ENCODE measurements around the gene STAT5B. TPM values are rescaled to one million over a fixed set of nuclear protein-coding genes. Genes with fewer than 3 reads are reported as not detected.

Gene STAT5B
- total and polyA plus RNA-seq, 2 of the 8 experiments (the other 6 are each of a cell fraction or from before 2014, with no cell fraction given): 35.3 to 52.6 TPM

GRCh38 chr17:42249681-42250446, 26.3 kb downstream of the STAT5B start:
- DNase-seq (ENCODE audit: low read depth in 1 of 2, low spot score in 2 of 2): no peak
- Histone ChIP-seq H2BK20ac (ENCODE audit: low read length) (no peak overlapping the region), H2BK15ac (ENCODE audit: low read length) (no peak overlapping the region), H4K8ac (ENCODE audit: extremely low read depth, insufficient read depth, low read length) (no peak overlapping the region), H3K27me3 (replicated peaks in 1 of 4; ENCODE audit: control insufficient read depth in 3 of 4, extremely low read depth in 1 of 4, insufficient read depth in 3 of 4, low read length in 3 of 4) (no peaks in the 10 kb centered on the region), H3K4me2 (ENCODE audit: insufficient read depth in 1 of 2, low read depth in 2 of 2, low read length in 2 of 2) (no peak overlapping the region), H3K27ac (ENCODE audit: low read depth, low read length) (no peak overlapping the region), H3K18ac (ENCODE audit: extremely low read depth, low read length) (no peak overlapping the region), H3K9me3 (ENCODE audit: insufficient read depth in 2 of 2, low read depth in 1 of 2, low read length in 1 of 2) (no peaks in the 10 kb centered on the region), H3K4me1 (replicated peaks in 1 of 4; ENCODE audit: control insufficient read depth in 3 of 4, insufficient read depth in 4 of 4, low read length in 3 of 4) (peaks cover 0 to 4% (median 4%) of the 10 kb centered on the region in 4 experiments; a peak in 5 of 7 replicates), H3K23me2 (ENCODE audit: low read depth, low read length) (peaks cover 2% of the 10 kb centered on the region; the same call in 1 of the 2 replicates), H4K5ac (ENCODE audit: insufficient read length, low read depth, low read length) (no peak overlapping the region), H3K4ac (replicated peaks; ENCODE audit: insufficient read length, low read depth, low read length) (no peak overlapping the region), H3K9ac (replicated peaks in 1 of 4; ENCODE audit: extremely low read depth in 1 of 4, low read depth in 3 of 4, low read length in 3 of 4) (no peak overlapping the region), H4K91ac (replicated peaks; ENCODE audit: insufficient read length, low read length) (no peak overlapping the region), H2AK5ac (ENCODE audit: low read depth, low read length) (no peak overlapping the region), H2AFZ (ENCODE audit: low read length) (no peak overlapping the region), H2BK120ac (replicated peaks; ENCODE audit: low read depth, low read length) (no peak overlapping the region), H3K36me3 (ENCODE audit: control insufficient read depth in 2 of 4, insufficient read depth in 4 of 4, low read length in 3 of 4) (no peaks in the 10 kb centered on the region), H4K20me1 (replicated peaks in 1 of 2; ENCODE audit: control insufficient read depth in 1 of 2, insufficient read depth in 2 of 2, low read length in 2 of 2) (peaks cover 0 to 3% of the 10 kb centered on the region in 2 experiments), H3K79me1 (ENCODE audit: low read depth, low read length) (peaks cover 5% of the 10 kb centered on the region), H3K14ac (ENCODE audit: insufficient read length) (no peak overlapping the region), H3K23ac (ENCODE audit: insufficient read length) (no peak overlapping the region), H2BK5ac (ENCODE audit: low read depth, low read length) (no peak overlapping the region), H3K4me3 (ENCODE audit: extremely low read depth in 1 of 4, insufficient read depth in 2 of 4, low read depth in 3 of 4, low read length in 4 of 4) (no peak overlapping the region), H3K56ac (replicated peaks; ENCODE audit: insufficient read length, low read depth, low read length) (no peak overlapping the region), H3K79me2 (ENCODE audit: control insufficient read depth in 1 of 2, insufficient read depth in 2 of 2, low read length in 2 of 2) (peaks cover 3 to 49% of the 10 kb centered on the region in 2 experiments; a peak in 2 of 4 replicates), H2BK12ac (ENCODE audit: low read depth, low read length) (no peak overlapping the region)
- CTCF ChIA-PET (ENCODE audit: partially characterized antibody): interaction anchor here (1.1 to 5.6 kb wide), 11 partner anchors 13 to 594 kb away, joined by 3 to 53 read pairs (median 6); no protein-coding TSS in a partner anchor
- 92% methylated on average over 14 of the region's 14 CpGs; no CpG with 5 or more reads in 1 of the 2 experiments for WGBS, 2 experiments (ENCODE audit: extremely low coverage in 1 of 2, insufficient coverage in 1 of 2, insufficient read length in 1 of 2, insufficient replicate concordance in 2 of 2, low coverage in 1 of 2, low lambda C conversion rate in 2 of 2, missing lambda C conversion rate in 1 of 2)
- FAIRE-seq: no peak
- POLR2A ChIA-PET (ENCODE audit: partially characterized antibody): interaction anchor here (0.7 kb wide), 1 partner anchor 41 kb away, joined by 3 read pairs; no protein-coding TSS in a partner anchor
- no peak for TF ChIP-seq CBX5 (IDR thresholded peaks at IDR 0.05; ENCODE audit: low read depth, low read length)
- TF ChIP-seq TCF12 (IDR thresholded peaks at IDR 0.05; ENCODE audit: low read depth, low read length): no peak
- TF ChIP-seq CTCF (IDR thresholded peaks at IDR 0.05; ENCODE audit: control extremely low read depth in 1 of 3, insufficient read depth in 1 of 3, low read depth in 1 of 3, low read length in 3 of 3): no peak
- TF ChIP-seq BCL11A (IDR thresholded peaks at IDR 0.05; ENCODE audit: low read depth in 2 of 2, low read length in 2 of 2): no peak
- TF ChIP-seq TBP (IDR thresholded peaks at IDR 0.05; ENCODE audit: low read depth, low read length): no peak
- no peak for TF ChIP-seq GTF2F1 (IDR thresholded peaks at IDR 0.05; ENCODE audit: borderline replicate concordance, low read depth, low read length)
- TF ChIP-seq EGR1 (IDR thresholded peaks at IDR 0.05; ENCODE audit: borderline replicate concordance, low read depth, low read length): no peak
- no peak for TF ChIP-seq NRF1 (IDR thresholded peaks at IDR 0.05; ENCODE audit: low read depth, low read length)
- TF ChIP-seq TAF7 (optimal IDR thresholded peaks at IDR 0.05; ENCODE audit: borderline replicate concordance, low read depth, low read length): no peak
- TF ChIP-seq SAP30 (IDR thresholded peaks at IDR 0.05; ENCODE audit: insufficient read depth, insufficient replicate concordance, low read length): no peak

Data from H1 (cell line).